Omental fat pad (tissue), 4 donors: Measurements from ENCODE around the gene PGM2L1. TPM values are rescaled to one million over a fixed set of nuclear protein-coding genes. Genes with fewer than 3 reads are reported as not detected.
A peak's percentile ranks its signal among the peaks of the same experiment; 100 is the strongest.

Experiments used
- ATAC-seq: fragments of 150-250 bp; one replicate; pipeline ENCODE4 v1.9.1; 2016; ENCODE audit warnings: mild to moderate bottlenecking, moderate library complexity; ENCODE audit not compliant: low FRiP score
- DNase-seq: peaks from one replicate; pipeline ENCODE4 v3.0.0-alpha.2; 2019; ENCODE audit warnings: low spot score
- CTCF ChIP-seq, 3 donors: fragments of 450-650 bp; IDR thresholded peaks; one replicate each; pipeline ENCODE4 v1.5.1; 2016 to 2017; ENCODE audit warnings: antibody characterized with exemption in 3 of 3, mild to moderate bottlenecking in 3 of 3, moderate library complexity in 2 of 3
- total RNA-seq, 4 donors: library from RNA; depleted of rRNA; stranded (reverse); fragments of >200 nt; gene quantifications; one replicate each; pipeline ENCODE4 v1.1.0, GENCODE V29; 2016

The PGM2L1 gene
- total RNA-seq, 4 donors from 2014 or later = 2.7 to 4.5 (median 3.1) TPM

GRCh38 chr11:74438681-74439080 is 40.4 kb upstream of the PGM2L1 start:
- DNase-seq = no peak
- TF ChIP-seq CTCF (IDR thresholded peaks at IDR 0.05) = no peak

GRCh38 chr11:74437441-74438042 is 39.3 kb upstream of the PGM2L1 start:
- no peak for DNase-seq
- TF ChIP-seq CTCF (IDR thresholded peaks at IDR 0.05) = no peak
- no peak for ATAC-seq

More at GRCh38 chr11:74438681-74439080, 40.4 kb upstream of the PGM2L1 start:
- ATAC-seq = no peak

GRCh38 chr11:74434528-74434927 is 36.3 kb upstream of the PGM2L1 start:
- ATAC-seq = no peak
- no peak for TF ChIP-seq CTCF (IDR thresholded peaks at IDR 0.05)
- DNase-seq = no peak

- DNase-seq = no peak
- no peak for ATAC-seq
- TF ChIP-seq CTCF (IDR thresholded peaks at IDR 0.05) = no peak
Measured at GRCh38 chr11:74429205-74429604, 31.0 kb upstream of the PGM2L1 start.

GRCh38 chr11:74427384-74427886 is 29.2 kb upstream of the PGM2L1 start:
- no peak for TF ChIP-seq CTCF (IDR thresholded peaks at IDR 0.05)
- ATAC-seq (no peak), DNase-seq (no peak)

- DNase-seq (no peak), ATAC-seq (no peak)
- TF ChIP-seq CTCF (IDR thresholded peaks at IDR 0.05) = no peak
Measured at GRCh38 chr11:74425100-74425499, 26.9 kb upstream of the PGM2L1 start.

- peak; percentile 83 for ATAC-seq
- TF ChIP-seq CTCF (IDR thresholded peaks at IDR 0.05) = no peak
- no peak for DNase-seq
Measured at GRCh38 chr11:74418509-74418895, 20.3 kb upstream of the PGM2L1 start.
